ENCODE measurements around the gene PSMG3.
"Not testable (repeated sequence)": the region's sequence is repeated elsewhere in the genome, so short reads cannot be mapped to it uniquely, and the experiment has no call there.

PSMG3 gene

GRCh38 chr7:1596181-1597043 lies 26.6 kb upstream of the PSMG3 start:
- DNase-seq: no peak

GRCh38 chr7:1595636-1596035 lies 25.8 kb upstream of the PSMG3 start:
- no peak for DNase-seq

GRCh38 chr7:1595027-1595426 lies 25.2 kb upstream of the PSMG3 start:
- DNase-seq: no peak

- DNase-seq: no peak
These were observed 24.1 kb upstream of the PSMG3 start for GRCh38 chr7:1593904-1594421.

DNA sequence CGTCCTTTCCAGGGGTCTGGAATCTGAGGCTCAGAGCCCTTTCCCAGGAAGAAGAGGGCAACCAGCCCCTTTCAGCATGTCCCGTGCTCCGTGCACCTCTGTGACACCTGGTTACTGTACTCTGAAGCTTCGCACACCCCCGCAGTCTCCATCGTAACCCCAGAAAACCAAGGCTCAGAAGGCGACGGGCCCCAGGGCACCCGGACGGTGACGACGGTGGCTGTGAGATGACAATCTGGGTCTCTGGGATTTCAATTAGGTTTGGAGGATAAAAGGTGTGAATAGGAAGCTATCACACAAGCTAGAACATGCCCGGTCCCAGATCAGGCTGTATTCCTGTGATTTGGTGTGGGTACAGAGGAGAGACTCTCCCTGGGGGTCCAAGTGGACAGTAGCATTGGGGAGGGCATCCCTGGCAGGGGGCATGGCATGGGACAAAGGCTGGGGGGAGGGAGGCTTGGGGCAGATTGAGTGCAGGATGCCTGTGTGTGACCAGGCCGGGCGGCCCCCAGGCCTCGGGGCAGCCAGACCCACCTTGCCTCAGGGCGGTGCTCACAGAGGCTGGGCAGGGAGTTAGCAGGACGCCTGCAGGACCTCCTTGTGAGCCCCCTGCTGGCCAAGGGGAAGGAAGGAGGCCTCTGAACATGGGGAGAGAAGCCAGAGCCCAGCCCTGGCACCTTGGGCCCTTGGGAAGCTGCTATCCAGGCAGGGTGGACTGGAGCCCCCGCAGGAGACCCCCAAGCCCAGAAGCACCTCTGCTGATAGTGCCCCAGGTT lies 23.4 kb upstream of the PSMG3 start:
- no peak for DNase-seq

DNA sequence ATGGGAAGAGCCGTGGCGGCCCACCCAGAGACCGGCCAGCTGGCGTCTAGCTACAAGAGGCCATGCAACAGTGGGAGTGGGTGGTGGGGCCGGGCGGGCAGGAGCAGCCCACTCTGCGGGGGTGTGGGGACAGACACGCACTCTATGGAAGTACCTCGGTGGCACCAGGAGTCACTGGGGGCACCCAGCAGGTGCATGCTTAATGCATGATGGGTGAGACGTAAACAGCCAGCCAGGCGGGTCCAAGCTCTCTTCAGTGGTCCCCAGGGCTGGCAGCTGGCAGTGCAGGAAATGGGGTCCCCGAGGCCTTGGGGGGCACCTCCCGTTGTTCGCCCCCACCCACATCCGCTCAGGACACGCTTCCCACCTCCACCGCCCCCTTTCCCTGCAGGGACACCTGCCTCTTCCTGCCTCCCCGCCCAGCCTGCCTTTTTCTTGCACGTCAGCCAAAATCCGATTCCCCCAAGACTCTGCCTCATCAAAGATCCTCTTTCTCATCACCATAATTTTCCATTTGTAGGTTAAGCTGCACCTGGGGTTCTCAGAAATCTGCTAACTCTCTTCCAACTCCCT lies 22.6 kb upstream of the PSMG3 start:
- DNase-seq: peak; percentile 22

DNA sequence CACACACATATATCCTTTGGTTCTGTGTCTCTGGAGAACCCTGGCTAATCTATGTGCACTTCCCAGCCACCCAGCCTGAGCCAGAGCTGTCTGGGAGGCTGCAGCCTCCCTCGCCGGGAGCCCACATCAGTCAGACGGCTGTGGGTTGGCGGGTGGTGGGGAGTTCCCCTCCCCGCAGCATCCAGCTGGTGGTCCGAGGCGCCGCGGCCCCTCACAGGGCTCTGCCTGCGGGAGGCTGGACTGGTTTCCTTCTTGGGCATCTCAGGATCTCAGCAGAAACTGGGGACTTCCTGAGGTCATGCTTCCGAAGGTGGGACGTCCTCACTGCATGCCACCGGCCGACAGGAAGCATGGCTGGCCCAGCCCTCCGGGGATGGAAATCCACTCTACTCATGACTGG lies 22.0 kb upstream of the PSMG3 start:
- DNase-seq: no peak

- no peak for DNase-seq
These were observed 21.6 kb upstream of the PSMG3 start for GRCh38 chr7:1591396-1591795.

GRCh38 chr7:1590887-1591286 lies 21.1 kb upstream of the PSMG3 start:
- no peak for DNase-seq

DNA sequence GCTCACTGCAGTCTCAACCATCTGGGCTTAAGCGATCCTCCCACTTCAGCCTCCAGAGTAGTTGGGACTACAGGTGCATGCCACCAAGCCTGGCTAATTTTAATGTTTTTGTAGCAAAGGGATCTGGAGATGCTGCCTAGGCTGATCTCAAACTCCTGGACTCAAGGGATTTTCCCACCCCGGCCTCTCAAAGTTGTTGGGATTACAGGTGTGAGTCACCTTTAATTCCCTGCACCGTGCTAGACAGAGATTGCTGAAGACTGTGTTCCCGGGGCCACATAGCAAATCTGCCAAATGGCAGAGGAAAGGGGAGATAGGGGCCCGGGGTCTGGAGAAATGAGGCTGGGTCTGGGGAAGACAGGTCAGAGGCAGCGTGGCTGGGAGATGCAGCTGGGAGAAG lies 20.6 kb upstream of the PSMG3 start:
- no peak for DNase-seq

- DNase-seq: no peak
These were observed 19.1 kb upstream of the PSMG3 start for GRCh38 chr7:1588978-1589377.

- no peak for DNase-seq
These were observed 17.9 kb upstream of the PSMG3 start for GRCh38 chr7:1587738-1588137.

DNA sequence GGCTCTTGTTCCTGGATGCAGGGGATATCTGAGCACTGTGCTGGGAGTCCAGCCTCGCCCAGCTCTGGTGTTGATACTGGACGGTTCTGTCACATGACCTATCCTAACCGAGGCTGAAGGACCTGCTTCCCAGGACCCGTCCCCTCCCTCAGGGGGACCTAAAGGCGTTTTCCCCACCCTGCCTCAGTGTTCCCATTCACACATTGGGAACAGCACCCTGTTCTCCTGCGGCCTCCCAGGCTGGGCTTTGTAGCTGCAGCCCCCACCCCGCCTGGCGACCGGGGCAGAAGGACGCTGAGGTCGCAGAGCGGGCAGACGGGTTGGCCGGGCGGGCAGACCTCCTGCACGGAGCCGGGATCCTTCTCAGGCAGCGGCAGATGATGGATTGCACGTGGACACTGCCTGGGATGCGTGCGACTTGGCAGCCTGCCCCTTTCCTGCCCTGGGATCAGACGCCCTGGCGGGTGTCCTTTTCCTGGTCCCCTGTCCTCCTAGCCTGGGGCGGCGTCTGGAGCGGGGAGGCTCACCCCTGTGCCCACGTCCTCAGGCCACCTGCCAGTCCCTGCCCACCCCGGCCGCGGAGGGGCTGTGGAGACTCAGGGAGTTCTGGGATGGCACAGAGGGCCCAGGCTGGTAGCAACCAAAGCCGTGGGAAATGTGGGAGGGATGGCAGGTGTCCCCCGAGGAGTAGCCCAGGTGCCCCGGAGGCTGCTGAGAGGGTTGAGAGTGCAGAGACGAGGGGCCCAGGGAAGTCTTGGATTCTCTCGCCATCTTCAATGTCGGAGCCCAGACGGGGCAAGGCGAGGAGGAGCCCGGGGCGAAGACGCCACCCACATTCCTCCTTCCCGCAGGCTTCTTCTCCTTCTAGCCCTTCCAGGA lies 17.2 kb upstream of the PSMG3 start:
- DNase-seq: no peak

GRCh38 chr7:1586126-1586826 lies 16.4 kb upstream of the PSMG3 start:
- DNase-seq: no peak

DNA sequence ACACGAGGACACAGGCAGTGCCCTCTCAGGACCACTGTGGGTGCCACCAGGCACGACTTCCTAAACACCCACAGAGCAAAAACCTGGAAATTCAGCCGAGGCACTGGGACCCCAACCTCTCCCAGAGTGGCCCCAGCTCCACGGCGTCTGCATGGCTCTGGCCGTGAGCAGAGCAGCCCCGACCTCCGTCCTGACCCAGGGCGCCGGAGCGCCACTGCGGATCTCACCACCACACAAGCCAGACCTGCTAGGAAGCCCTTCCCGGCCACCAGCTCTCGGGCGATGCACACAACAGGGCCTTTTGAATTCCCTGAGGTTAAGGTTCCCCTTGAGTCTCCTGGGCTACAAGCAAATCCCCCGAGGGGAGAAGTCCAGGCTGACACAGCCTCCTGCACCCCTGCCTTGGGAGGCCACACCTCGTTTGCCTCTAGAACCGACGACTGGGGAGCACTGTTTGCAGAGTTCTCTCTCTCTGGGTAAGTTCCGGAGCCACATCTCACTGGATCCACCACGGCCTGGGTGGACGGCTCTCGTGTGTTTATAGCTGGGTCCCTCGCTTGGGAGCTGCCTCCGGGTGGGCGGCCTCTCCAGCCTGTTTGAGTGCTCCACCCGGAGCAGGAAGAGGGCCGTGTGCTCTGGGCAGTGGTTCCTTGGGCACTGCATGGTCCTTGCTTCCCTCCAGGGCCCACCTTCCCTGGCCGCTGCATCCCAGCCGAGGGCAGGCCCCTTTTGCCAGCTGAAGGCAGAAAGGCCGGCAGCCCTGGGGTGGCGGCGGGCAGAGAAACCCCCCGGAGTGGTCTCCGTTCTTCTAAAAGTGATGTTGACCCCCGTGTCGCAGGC lies 15.5 kb upstream of the PSMG3 start:
- no peak for DNase-seq

GRCh38 chr7:1584700-1585099 lies 14.9 kb upstream of the PSMG3 start:
- DNase-seq: no peak

GRCh38 chr7:1583241-1583930 lies 13.6 kb upstream of the PSMG3 start:
- not testable (repeated sequence) for DNase-seq

GRCh38 chr7:1580422-1581030 lies 10.7 kb upstream of the PSMG3 start:
- no peak for DNase-seq

GRCh38 chr7:1579481-1580421 lies 9.9 kb upstream of the PSMG3 start:
- DNase-seq: peak; percentile 75

All from activated naive CD4-positive, alpha-beta T cell treated with anti-CD3 and anti-CD28 coated beads, Interleukin-2, amount 50 U/mL, for 16 hours (primary cell).